ENCODE data around the gene FHOD3. TPM values are rescaled to one million over a fixed set of nuclear protein-coding genes. Genes with fewer than 3 reads are reported as not detected.

FHOD3 gene
- total and polyA plus RNA-seq, 2 of the 13 experiments (the other 11 are each of a cell fraction or from before 2014, with no cell fraction given): 0.07 TPM; not detected in 1

- H3K9ac ChIP-seq (ENCODE audit: insufficient read depth, low read depth, low read length): no peak overlapping the region
- FAIRE-seq (no peak), ATAC-seq (no peak), DNase-seq (ENCODE audit: low spot score) (no peak)
- H3K79me2 ChIP-seq (ENCODE audit: insufficient read depth, low read length): no peaks in the 10 kb centered on the region
- H4K20me1 ChIP-seq (ENCODE audit: insufficient read depth, low read length): no peaks in the 10 kb centered on the region
- 0% methylated on average over 3 of the region's 3 CpGs for WGBS (ENCODE audit: low lambda C conversion rate)
- H3K27ac ChIP-seq (ENCODE audit: extremely low read length, insufficient read depth, low read length): no peak overlapping the region
- in situ Hi-C loops (cut with HindIII; ENCODE audit: extremely low pct_ligation_motif_present, low pct_unique_long_range_greater_than_20kb): no loop called here
- H3K4me3 ChIP-seq (replicated peaks in 1 of 3; ENCODE audit: insufficient read depth in 1 of 3, low read depth in 2 of 3, low read length in 3 of 3): no peak overlapping the region
- TF ChIP-seq RAD21 (CRISPR knock-in tag; IDR thresholded peaks at IDR 0.05): no peak
- no peak for TF ChIP-seq TBP (CRISPR knock-in tag; IDR thresholded peaks at IDR 0.05)
- no peaks in the 10 kb centered on the region; a peak in 2 of 5 replicates for H3K27me3 ChIP-seq (ENCODE audit: control insufficient read depth in 1 of 2, insufficient read depth in 2 of 2, low read length in 2 of 2)
- no peaks in the 10 kb centered on the region for H3K36me3 ChIP-seq (replicated peaks in 1 of 2; ENCODE audit: control insufficient read depth in 1 of 2, insufficient read depth in 2 of 2, low read length in 2 of 2)
- no peak overlapping the region for H2AFZ ChIP-seq (ENCODE audit: low read length)
- H3K4me1 ChIP-seq (ENCODE audit: insufficient read depth, low read length): no peaks in the 10 kb centered on the region
- CTCF ChIA-PET (ENCODE audit: low intra/inter-chr PET ratio, low total read pairs): no interaction called here
- intact Hi-C loops (cut with micrococcal nuclease; ENCODE audit: unreplicated experiment): no loop called here
- POLR2A ChIA-PET: no interaction called here
- no TSS peak for BruUV-seq (replicated peaks)
- no peak overlapping the region for H3K4me2 ChIP-seq (ENCODE audit: low read depth, low read length)
- H3K9me3 ChIP-seq (ENCODE audit: low read length): peaks cover 10% of the 10 kb centered on the region
Observed at GRCh38 chr18:36737316-36737715, 439.8 kb downstream of the FHOD3 start.

- H3K27me3 ChIP-seq (ENCODE audit: control insufficient read depth in 1 of 2, insufficient read depth in 2 of 2, low read length in 2 of 2): peaks cover 2 to 3% of the 10 kb centered on the region in 2 experiments; a peak in 3 of 5 replicates
- no peak overlapping the region for H3K4me2 ChIP-seq (ENCODE audit: low read depth, low read length)
- TF ChIP-seq FOXA3 (CRISPR knock-in tag; IDR thresholded peaks at IDR 0.05) (no peak), NAIF1 (CRISPR knock-in tag; IDR thresholded peaks at IDR 0.05; ENCODE audit: borderline replicate concordance) (no peak), ZNF225 (CRISPR knock-in tag; IDR thresholded peaks at IDR 0.05) (no peak), ZNF10 (CRISPR knock-in tag; IDR thresholded peaks at IDR 0.05; ENCODE audit: borderline replicate concordance, low read depth) (no peak), ZBTB37 (CRISPR knock-in tag; IDR thresholded peaks at IDR 0.05) (no peak)
- TF ChIP-seq, protein P1, sequence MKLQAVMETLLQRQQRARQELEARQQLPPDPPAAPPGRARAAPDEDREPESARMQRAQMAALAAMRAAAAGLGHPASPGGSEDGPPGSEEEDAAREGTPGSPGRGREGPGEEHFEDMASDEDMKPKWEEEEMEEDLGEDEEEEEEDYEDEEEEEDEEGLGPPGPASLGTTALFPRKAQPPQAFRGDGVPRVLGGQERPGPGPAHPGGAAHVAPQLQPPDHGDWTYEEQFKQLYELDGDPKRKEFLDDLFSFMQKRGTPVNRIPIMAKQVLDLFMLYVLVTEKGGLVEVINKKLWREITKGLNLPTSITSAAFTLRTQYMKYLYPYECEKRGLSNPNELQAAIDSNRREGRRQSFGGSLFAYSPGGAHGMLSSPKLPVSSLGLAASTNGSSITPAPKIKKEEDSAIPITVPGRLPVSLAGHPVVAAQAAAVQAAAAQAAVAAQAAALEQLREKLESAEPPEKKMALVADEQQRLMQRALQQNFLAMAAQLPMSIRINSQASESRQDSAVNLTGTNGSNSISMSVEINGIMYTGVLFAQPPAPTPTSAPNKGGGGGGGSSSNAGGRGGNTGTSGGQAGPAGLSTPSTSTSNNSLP (IDR thresholded peaks at IDR 0.05; ENCODE audit: low read depth, low read length): no peak
- ChIA-PET CTCF (ENCODE audit: low intra/inter-chr PET ratio, low total read pairs) (no interaction called here), POLR2A (no interaction called here)
- H3K27ac ChIP-seq (ENCODE audit: extremely low read length, insufficient read depth, low read length): no peak overlapping the region
- no peak overlapping the region for H2AFZ ChIP-seq (ENCODE audit: low read length)
- BruUV-seq (replicated peaks): no TSS peak
- in situ Hi-C loops (cut with HindIII; ENCODE audit: extremely low pct_ligation_motif_present, low pct_unique_long_range_greater_than_20kb) (no loop called here), intact Hi-C loops (cut with micrococcal nuclease; ENCODE audit: unreplicated experiment) (no loop called here)
- no peaks in the 10 kb centered on the region for H3K4me1 ChIP-seq (ENCODE audit: insufficient read depth, low read length)
- H3K4me3 ChIP-seq (replicated peaks in 1 of 3; ENCODE audit: insufficient read depth in 1 of 3, low read depth in 2 of 3, low read length in 3 of 3): no peak overlapping the region
- H4K20me1 ChIP-seq (ENCODE audit: insufficient read depth, low read length): no peaks in the 10 kb centered on the region
- ATAC-seq (no peak), FAIRE-seq (no peak), DNase-seq (ENCODE audit: low spot score) (no peak)
- no peaks in the 10 kb centered on the region for H3K36me3 ChIP-seq (replicated peaks in 1 of 2; ENCODE audit: control insufficient read depth in 1 of 2, insufficient read depth in 2 of 2, low read length in 2 of 2)
- 38% methylated on average over 6 of the region's 6 CpGs for WGBS (ENCODE audit: low lambda C conversion rate)
- H3K9me3 ChIP-seq (ENCODE audit: low read length): no peaks in the 10 kb centered on the region
- no peaks in the 10 kb centered on the region for H3K79me2 ChIP-seq (ENCODE audit: insufficient read depth, low read length)
- H3K9ac ChIP-seq (ENCODE audit: insufficient read depth, low read depth, low read length): no peak overlapping the region
Observed at GRCh38 chr18:36744261-36744876, 446.9 kb downstream of the FHOD3 start.

Data from HepG2 (cell line).